HG03039 (cell line): ENCODE measurements around the gene COPS6.

Source experiments
- ATAC-seq: cut with Tn5 transposase; IDR thresholded peaks from one replicate; pipeline ENCODE4 v1.9.1; 2021; ENCODE audit warnings: mild to moderate bottlenecking, moderate library complexity; ENCODE audit not compliant: unreplicated experiment

The COPS6 gene

GRCh38 chr7:100101016-100101862 lies 12.5 kb downstream of the COPS6 start, which contains the start of the genes AP4M1 and MCM7:
AP4M1 (plus strand) TSS chr7:100101643; CDS start chr7:100101715, 72 bp downstream.
MCM7 (minus strand) TSS chr7:100101397; CDS start chr7:100101294, 103 bp downstream.
- ATAC-seq: peak; percentile 76

DNA sequence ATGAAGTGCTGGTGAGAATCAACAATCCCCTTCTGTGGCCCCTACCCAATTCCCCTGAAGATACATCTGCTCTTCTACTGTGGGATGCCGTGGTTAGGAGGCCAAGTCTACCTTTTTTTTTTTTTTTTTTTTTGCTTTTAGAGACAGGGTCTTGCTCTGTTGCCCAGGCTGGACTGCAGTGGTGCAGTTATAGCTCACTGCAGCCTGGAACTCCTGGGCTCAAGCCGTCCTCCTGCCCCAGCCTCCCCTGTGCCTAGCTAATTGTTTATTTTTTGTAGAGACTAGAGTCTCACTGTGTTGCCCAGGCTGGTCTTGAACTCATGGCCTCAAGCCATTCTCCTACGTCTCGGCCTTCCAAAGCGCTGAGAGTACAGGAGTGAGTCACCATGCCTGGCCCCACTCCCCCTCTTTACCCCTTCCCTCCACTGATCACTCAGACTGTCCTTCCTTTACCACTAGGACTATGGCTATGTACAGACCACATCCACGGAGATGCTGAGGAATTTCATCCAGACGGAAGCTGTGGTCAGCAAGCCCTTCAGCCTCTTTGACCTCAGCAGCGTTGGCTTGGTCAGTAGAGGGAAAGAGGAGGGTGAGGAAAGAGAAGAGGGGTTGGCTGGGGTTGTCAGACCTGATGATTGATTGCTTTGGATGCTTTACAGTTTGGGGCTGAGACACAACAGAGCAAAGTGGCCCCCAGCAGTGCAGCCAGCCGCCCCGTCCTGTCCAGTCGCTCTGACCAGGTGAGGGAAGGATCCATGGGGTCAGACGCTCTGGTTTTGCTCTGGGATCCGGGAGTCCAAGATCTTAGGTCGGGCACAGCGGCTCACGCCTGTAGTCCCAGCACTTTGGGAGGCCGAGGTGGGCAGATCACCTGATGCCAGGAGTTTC lies 14.4 kb downstream of the COPS6 start:
- no peak for ATAC-seq

DNA sequence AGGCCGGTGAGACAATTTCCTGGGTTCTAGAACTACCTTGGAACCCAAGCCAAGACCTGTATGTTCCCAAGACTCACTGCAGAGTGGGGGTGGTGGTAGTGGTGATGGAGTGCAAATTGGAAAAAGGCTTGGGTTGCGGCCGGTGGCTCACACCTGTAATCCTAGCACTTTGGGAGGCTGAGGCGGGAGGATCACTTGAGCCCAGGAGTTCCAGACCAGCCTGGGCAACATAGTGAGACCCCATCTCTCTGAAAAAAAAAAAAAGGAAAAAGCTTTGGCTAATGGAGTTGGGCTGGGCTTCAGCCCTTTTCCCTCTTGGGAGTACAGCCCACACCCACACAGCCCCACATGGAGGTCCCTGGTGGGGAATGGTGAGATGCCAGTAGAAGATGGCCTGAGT lies 16.8 kb downstream of the COPS6 start:
- ATAC-seq: no peak

DNA sequence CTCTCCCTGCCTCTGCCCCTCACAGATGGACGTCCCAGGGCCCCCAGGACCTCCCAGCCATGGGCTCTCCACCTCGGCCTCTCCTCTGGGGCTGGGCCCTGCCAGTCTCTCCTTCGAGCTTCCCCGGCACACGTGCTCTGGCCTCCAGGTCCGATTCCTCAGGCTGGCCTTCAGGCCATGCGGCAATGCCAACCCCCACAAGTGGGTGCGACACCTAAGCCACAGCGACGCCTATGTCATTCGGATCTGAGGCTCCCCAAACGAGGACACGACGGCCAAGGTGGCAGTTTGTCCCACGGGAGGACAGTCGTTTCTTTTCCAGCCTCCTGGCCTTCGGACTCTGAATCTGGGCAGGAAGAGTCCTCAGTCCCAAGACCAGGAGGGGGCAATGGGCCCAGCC lies 17.9 kb downstream of the COPS6 start:
- ATAC-seq: no peak

DNA sequence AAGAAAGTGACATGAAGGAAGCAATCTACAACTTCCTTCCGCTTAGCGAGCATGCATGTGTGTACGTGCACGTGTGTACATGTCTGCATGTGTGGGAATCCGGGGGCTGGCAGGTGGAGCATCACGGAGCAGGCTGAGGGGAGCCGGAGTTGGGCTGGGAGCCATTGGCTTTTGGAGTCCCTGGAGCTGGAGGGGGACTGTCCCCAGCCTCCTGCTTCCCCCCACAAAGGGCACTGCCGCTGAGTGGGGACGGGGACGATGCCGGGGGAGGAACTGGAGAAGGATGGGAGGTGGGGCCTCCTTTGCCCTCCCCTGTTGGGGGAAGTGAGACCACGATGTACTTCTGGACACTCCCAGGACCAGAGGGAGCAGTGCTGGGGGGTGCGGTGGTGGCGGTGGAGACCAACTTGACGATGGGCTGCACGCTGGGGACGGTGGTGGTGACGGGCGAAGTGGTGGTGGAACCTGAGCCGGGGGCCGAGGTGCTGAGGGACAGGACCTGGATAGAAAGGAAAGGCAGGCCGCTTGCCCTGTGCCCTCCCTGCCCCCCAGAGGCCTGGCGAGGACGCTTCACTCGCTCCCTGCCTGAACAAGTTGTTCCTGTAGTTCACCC lies 18.5 kb downstream of the COPS6 start:
- no peak for ATAC-seq

- ATAC-seq: no peak
These were observed 19.1 kb downstream of the COPS6 start for GRCh38 chr7:100107890-100108289.

GRCh38 chr7:100109521-100110163 lies 20.9 kb downstream of the COPS6 start:
- no peak for ATAC-seq

- ATAC-seq: no peak
These were observed 22.4 kb downstream of the COPS6 start for GRCh38 chr7:100111156-100111555.

GRCh38 chr7:100111914-100112313 lies 23.1 kb downstream of the COPS6 start:
- ATAC-seq: no peak

DNA sequence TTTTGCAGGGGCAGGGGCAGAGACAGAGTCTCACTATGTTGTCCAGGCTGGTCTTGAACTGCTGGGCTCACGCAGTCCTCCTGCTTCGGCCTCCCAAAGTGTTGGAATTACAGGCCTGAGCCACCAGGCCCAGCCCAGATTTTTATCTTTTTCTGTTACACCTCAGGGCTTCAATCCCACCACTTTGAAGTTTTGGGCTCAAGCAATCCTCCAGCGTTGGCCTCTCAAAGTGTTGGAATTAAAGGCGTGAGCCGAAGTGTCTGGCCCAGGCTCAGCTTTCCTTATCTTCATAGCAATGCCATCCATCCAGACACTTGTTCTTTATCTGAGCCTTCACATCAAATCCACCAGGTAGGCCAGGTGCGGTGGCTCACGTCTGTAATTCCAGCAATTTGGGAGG lies 26.3 kb downstream of the COPS6 start:
- no peak for ATAC-seq

DNA sequence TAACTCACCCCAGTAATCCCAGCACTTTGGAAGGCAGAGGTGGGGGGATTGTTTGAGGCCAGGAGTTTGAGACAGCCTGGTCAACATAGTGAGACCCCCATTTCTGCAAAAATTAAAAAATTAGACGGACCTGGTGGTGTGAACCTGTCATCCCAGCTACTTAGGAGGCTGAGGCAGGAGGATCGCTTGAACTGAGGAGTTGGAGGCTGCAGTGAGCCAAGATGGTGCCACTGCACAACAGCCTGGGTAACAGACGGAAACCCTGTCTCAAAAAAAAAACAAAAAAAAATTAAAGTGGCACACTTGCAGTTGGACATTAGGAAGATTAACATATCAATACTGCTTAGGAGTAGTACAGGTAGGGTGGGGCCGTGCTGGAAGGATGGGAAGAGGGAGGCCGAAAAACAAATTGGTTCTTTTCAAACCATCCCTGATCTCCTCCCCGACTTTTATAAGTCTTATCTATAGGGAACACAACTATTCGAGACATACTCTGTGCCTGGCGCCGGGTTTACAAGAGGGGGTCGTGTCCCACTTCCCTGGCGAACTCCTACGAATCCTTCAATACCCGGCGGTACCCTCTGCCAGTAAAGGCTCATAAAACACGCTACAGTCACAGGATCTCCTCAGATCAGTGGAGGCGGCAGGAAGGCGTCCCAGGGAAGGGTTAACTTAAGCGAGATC lies 29.8 kb downstream of the COPS6 start:
- ATAC-seq: no peak

DNA sequence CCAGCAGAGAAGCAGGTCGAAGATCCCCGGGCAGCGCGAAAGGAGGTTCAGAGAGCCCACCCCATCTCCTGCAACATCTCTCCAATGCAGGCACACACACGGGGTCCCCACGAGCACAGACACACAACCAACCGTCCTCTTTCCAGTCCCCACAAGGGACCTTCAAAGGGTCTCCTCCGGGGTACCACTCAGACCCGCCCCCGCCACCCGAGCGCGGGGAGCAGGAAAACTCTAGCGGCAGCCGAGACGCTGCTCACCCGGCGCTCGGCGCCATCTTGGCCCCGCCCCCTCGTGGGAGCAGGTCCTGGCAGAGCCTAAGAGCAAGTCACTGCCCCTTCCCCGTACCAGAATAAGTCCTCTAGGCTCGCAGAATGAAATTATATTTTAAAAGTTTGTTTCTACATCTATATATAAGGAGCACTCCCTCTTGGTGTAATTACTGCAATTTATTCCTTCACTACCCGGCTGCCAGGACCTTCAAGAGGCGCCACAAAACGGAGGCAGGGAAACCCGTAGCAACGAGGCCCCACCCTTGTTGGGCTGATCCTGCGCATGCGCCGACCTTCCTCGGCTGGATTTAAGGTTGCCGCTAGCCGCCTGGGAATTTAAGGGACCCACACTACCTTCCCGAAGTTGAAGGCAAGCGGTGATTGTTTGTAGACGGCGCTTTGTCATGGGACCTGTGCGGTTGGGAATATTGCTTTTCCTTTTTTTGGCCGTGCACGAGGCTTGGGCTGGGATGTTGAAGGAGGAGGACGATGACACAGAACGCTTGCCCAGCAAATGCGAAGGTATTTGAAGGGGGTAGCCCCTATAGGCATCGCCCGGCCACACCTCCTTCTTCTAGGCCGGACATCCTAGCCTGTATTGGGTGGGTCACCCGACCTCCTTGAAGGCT lies 30.6 kb downstream of the COPS6 start, which contains the start of the genes CNPY4 and TAF6:
Gene CNPY4 (plus strand): TSS at position 563 of the 898 bp plus-strand sequence. CDS start 111 bp downstream, at position 674.
Gene TAF6 (minus strand): TSS at position 287 of the 898 bp plus-strand sequence. CDS start 5,149 bp downstream, outside the sequence.
- ATAC-seq: peak; percentile 76

DNA sequence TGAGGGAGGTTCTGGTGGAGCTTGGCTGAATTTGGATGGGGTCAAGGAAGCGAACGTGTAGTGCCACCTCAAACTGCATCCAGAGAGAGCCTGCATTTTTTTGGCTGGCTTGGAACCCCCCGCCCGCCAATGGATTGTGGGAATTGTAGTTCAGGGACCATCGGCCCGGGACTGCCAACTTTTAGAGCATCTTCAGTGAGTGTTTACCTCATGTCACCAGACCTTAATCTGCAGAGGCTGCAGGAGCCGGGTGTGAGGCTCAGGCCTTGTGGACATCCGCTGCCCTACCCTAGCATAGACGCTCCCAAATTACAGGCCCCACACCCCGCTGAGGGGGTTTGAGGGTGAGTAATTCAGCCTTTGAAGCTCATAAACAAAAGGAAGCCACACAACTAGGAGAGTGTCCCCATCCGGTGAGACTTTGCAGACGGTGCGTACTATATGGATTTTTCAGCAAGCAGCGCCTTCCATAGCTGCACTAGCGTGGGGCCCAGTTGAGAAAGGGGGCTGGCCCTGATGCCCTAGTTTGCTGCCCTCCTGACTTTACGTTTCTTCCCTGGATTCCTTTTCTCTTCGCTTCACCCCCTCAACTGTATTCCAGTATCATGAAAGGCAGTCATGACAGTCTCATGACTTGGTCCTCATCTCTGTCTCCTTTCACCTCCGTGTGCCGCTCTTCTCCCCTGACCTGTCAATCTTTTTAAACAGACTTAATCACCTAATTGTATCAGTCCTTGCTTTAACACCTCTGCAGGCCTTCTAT lies 31.4 kb downstream of the COPS6 start:
- ATAC-seq: peak; percentile 12

DNA sequence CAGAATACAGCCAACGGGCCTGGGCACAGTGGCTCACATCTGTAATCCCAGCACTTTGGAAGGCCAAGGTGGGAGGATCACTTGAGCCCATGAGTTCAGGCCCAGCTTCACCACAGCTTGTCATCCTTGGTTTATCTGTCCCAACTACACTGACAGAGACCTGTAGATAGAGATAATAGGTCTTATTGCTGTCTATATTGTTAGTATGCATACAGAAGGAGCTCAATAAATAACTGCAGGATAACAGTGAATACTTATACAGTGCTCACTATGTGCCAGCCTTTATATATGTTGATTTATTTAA lies 31.9 kb downstream of the COPS6 start:
- ATAC-seq: no peak

- no peak for ATAC-seq
These were observed 33.3 kb downstream of the COPS6 start for GRCh38 chr7:100122067-100122466.

- ATAC-seq: no peak
These were observed 33.8 kb downstream of the COPS6 start for GRCh38 chr7:100122568-100122967.

DNA sequence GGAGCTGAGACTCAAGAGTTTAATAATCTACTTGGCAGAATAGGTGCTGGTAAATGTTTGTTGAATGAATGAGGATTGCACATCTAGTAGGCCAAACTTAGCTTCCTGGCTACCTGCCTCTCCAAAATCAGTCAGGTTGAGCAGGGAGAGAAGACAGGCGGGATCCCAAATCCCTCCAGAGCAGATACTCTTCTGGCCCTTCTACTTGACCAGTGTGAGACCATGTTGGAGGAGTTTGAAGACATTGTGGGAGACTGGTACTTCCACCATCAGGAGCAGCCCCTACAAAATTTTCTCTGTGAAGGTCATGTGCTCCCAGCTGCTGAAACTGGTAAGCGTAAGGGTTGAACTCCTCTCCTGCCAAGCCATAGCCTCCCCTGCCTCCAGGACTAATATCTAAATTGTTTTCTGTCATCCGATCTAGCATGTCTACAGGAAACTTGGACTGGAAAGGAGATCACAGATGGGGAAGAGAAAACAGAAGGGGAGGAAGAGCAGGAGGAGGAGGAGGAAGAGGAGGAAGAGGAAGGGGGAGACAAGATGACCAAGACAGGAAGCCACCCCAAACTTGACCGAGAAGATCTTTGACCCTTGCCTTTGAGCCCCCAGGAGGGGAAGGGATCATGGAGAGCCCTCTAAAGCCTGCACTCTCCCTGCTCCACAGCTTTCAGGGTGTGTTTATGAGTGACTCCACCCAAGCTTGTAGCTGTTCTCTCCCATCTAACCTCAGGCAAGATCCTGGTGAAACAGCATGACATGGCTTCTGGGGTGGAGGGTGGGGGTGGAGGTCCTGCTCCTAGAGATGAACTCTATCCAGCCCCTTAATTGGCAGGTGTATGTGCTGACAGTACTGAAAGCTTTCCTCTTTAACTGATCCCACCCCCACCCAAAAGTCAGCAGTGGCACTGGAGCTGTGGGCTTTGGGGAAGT lies 35.8 kb downstream of the COPS6 start:
- no peak for ATAC-seq
